Right lobe of liver (tissue), 4 donors: Measurements from ENCODE around the gene RPRD1A.

Source experiments
- POLR2A ChIP-seq: fragments of 450-650 bp; IDR thresholded peaks from one replicate; pipeline ENCODE4 v1.6.1; 2017; ENCODE audit warnings: antibody characterized with exemption, mild to moderate bottlenecking
- TF ChIP-seq, protein P1 (sequence below), 4 donors: fragments of 200-600 bp in 3 of 4; fragments of 450-650 bp in 1 of 4; IDR thresholded peaks; one replicate each; pipeline versions ENCODE4 v1.5.1 to v1.8.0; 2016 to 2022; ENCODE audit warnings: antibody characterized with exemption in 4 of 4, mild to moderate bottlenecking in 2 of 4
- donor health status: DM: no; HTN: no; CAD: no.
- donor health status: DM: no; HTN: no; CAD: no.
- donor health status: DM: no; HTN: yes; CAD: no.

DNA sequence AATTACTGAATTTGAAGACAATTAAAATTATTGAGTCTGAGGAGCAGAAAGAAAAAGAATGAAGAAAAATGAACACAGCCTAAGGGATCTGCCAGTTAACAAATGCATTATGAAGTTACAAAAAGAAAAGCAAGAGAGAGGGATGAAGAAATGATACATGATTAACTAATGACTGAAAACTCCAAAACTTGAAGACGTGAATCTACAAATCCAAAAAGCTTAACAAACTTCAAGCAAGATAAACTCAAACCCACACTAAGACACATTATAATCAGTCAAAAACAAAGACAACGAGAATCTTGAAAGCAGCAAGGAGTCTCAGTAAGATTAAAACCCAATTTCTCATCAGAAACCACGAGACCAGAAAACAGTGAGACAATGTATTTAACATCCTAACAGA lies 15.6 kb downstream of the RPRD1A start:
- no peak for TF ChIP-seq POLR2A
- TF ChIP-seq, protein P1, sequence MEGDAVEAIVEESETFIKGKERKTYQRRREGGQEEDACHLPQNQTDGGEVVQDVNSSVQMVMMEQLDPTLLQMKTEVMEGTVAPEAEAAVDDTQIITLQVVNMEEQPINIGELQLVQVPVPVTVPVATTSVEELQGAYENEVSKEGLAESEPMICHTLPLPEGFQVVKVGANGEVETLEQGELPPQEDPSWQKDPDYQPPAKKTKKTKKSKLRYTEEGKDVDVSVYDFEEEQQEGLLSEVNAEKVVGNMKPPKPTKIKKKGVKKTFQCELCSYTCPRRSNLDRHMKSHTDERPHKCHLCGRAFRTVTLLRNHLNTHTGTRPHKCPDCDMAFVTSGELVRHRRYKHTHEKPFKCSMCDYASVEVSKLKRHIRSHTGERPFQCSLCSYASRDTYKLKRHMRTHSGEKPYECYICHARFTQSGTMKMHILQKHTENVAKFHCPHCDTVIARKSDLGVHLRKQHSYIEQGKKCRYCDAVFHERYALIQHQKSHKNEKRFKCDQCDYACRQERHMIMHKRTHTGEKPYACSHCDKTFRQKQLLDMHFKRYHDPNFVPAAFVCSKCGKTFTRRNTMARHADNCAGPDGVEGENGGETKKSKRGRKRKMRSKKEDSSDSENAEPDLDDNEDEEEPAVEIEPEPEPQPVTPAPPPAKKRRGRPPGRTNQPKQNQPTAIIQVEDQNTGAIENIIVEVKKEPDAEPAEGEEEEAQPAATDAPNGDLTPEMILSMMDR (IDR thresholded peaks at IDR 0.05), result no peak
